T-helper 9 cell (primary cell): ENCODE data around the gene RBPJL.

ENCODE experiments used
- DNase-seq: peaks from one replicate; pipeline ENCODE4 v3.0.0-alpha.2; 2020

The RBPJL gene

GRCh38 chr20:45363611-45364492, 57.2 kb downstream of the RBPJL start:
- DNase-seq, result no peak

GRCh38 chr20:45365444-45365970, 58.9 kb downstream of the RBPJL start:
- no peak for DNase-seq

- DNase-seq, result no peak
Observed at GRCh38 chr20:45366192-45366591, 59.6 kb downstream of the RBPJL start.

- no peak for DNase-seq
Observed at GRCh38 chr20:45366631-45367030, 60.0 kb downstream of the RBPJL start.

- DNase-seq, result no peak
Observed at GRCh38 chr20:45367126-45367525, 60.5 kb downstream of the RBPJL start.
